GM12874 (cell line): ENCODE measurements around the gene GPR18.

Source experiments
- TF ChIP-seq, protein P1 (sequence below): IDR thresholded peaks from 2 replicates; pipeline ENCODE4 v1.5.1; 2011; ENCODE audit warnings: low read depth, mild to moderate bottlenecking, control low read depth, low read length, moderate library complexity; ENCODE audit not compliant: insufficient read depth

The GPR18 gene

DNA sequence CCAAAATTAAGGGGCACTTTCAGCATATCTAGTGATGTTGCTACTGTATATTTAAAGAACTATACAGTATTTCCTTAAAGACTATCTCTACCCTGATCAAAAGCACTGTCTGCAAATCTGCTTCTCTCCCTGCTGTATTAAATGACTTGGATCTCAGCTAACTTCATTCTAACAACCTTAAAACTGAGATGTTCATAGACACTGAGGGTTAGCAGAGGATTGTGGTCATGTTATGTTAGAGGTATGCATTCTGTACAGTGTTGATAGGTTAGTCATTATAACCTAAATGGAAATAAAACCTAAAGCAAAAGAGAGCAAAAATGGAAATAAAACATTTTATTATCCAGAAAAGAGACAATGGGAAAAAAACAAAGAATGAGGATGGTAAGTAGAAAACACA is 39.2 kb upstream of the GPR18 start:
- TF ChIP-seq, protein P1, sequence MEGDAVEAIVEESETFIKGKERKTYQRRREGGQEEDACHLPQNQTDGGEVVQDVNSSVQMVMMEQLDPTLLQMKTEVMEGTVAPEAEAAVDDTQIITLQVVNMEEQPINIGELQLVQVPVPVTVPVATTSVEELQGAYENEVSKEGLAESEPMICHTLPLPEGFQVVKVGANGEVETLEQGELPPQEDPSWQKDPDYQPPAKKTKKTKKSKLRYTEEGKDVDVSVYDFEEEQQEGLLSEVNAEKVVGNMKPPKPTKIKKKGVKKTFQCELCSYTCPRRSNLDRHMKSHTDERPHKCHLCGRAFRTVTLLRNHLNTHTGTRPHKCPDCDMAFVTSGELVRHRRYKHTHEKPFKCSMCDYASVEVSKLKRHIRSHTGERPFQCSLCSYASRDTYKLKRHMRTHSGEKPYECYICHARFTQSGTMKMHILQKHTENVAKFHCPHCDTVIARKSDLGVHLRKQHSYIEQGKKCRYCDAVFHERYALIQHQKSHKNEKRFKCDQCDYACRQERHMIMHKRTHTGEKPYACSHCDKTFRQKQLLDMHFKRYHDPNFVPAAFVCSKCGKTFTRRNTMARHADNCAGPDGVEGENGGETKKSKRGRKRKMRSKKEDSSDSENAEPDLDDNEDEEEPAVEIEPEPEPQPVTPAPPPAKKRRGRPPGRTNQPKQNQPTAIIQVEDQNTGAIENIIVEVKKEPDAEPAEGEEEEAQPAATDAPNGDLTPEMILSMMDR, result no peak

DNA sequence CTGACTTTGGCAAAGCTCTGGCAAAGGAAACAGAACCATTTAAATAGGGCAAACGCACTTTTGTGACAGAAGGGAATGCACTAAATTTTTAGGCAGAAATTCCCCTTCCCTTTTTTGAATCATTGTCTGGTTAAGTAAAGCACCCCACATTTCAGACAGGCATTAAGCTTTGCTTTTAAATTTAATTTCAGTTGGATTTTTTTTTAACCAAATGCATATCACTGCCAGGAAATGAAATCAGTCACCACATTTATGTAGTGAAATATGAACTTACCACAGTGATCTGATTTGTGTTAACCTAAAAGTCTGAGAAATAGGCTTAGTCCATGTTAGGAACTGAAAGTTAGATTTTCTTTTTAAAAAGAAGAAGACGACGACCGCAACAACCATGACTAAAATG is 38.2 kb upstream of the GPR18 start:
- TF ChIP-seq, protein P1, result no peak

DNA sequence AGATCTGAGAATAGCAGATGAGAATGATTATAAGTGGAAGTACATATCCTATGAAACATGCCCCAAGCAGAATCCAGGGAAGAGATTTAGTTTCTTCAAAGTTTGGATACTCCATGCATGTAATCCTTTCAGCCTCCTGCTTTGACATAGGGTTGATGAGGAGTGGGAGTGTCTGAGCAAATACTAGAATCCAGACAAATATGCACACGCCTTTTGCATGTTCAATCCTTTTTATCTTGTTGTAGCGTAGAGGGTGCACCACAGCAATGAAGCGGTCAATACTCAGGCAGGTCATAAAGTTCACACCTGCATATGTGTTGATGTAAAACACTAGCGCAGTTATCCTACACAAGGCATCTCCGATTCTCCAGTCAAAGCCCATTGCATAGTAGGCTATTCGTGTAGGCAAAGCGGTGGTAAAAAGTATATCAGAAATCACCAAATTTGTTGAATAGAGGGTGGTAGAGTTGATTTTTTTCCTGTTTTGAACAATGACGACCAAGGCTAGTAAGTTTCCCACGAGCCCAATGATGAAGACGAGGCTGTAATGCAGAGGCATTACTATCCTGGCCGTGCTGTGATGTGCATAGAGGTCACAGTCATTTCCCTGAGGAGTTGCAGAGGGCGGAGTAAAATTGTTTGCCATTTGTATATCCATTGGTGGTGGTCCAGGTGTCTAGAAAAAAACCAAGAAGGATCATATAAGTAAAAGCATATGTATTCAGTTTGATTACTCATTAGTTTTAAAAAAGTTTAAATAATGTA is 37.5 kb upstream of the GPR18 start:
- TF ChIP-seq, protein P1, result no peak

DNA sequence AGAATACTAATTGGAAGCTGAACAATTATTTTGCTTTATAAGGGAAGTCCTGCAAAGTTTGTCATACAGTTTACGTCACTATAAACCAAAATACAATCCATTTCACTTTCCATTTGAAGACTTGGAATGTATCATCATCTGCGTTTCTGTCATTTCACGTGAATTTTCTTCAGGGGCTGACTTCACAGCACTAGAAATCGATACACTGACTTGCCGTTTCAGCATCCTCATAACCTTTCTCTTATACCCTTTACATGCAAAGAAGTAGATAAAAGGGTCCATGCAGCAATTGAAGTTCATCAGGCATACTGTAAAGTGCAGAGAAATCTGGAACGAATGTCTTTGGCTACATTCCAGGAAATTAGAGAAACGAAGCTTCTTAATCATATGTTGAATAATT is 36.8 kb upstream of the GPR18 start:
- TF ChIP-seq, protein P1, result no peak

DNA sequence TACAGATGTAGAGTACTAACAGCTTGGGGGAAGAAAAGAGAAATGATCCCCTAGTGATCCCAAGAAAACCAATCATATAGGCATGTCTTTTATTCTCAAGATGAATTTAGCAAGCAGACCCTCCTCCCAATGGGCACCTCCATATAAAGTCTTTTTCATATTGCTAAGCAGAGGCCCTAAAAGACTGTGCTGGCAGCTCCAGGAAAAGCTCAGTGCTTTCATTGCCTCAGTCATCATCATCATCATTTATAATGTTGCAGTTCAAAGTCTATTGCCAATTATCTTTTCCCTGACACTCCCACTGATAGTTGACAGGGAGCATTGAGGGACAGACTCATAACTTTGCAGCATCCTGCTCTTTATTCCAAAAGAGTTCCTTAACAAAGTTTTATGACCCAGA is 36.0 kb upstream of the GPR18 start:
- TF ChIP-seq, protein P1, result no peak

DNA sequence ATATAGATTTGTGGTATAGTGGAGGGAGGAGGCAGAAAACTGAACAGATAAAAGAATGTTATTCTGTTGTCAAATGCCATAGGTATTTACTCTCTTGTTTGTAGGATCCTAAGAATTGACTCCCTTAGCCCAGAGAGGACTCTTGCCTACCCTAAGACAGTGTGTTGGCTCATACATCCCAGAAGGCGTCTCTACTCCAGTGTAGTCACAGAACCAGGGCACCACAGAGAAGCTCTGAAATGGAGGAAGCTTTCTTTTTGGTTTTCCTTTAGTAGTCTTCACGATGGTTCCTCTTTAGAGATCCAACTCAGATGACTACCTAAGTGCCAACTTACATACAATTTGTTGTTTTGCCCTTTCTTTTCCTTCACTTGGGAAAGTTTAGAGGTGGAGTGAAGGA is 35.0 kb upstream of the GPR18 start:
- TF ChIP-seq, protein P1, result no peak

DNA sequence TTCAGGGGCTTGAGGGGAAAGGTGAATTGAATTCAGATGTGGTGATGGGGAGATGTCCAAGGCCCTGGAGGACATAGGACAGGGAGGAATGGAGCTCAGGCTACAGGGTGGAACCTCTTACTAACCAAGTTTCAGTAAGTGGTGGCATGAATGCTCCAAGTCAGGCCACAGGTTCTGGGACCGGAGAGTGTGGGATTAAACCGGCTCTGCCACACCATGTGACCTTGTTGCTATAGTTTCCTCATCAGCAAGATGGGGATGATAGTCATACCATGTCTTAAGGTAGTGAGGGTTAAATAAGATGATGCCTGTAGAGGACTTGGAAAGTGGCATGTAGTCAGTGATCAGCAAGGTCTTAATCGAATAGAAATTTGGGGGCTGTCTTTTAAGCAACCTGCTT is 32.7 kb upstream of the GPR18 start:
- TF ChIP-seq, protein P1, result no peak
